Right lobe of liver (tissue), 6 donors: ENCODE data around the gene CCL13. TPM values are rescaled to one million over a fixed set of nuclear protein-coding genes. Genes with fewer than 3 reads are reported as not detected.
A peak's percentile ranks its signal among the peaks of the same experiment; 100 is the strongest.

ENCODE experiments used
- ATAC-seq, 4 donors: fragments of 200-7000 bp; cut with Tn5 transposase; one replicate each; pipeline ENCODE4 v1.9.1; 2020; ENCODE audit warnings: mild to moderate bottlenecking in 4 of 4, moderate library complexity in 4 of 4
- DNase-seq, 3 donors: peaks; one replicate each; pipeline ENCODE4 v3.0.0-alpha.2; 2020
- H3K27ac ChIP-seq, 3 donors: fragments of 200-600 bp; one replicate each; pipeline ENCODE4 v1.8.0; 2022
- H3K27me3 ChIP-seq, 2 donors: fragments of 200-600 bp; one replicate each; pipeline ENCODE4 v1.8.0; 2022
- H3K36me3 ChIP-seq, 4 donors: fragments of 200-600 bp; sonication (generic) in 1 of 4; one replicate each; pipeline versions ENCODE4 v1.5.1 to v1.8.0; 2017 to 2022; ENCODE audit warnings: control low read depth in 1 of 4
- H3K4me1 ChIP-seq, 4 donors: fragments of 200-600 bp; sonication (generic) in 1 of 4; one replicate each; pipeline versions ENCODE4 v1.5.1 to v1.8.0; 2017 to 2022; ENCODE audit warnings: control low read depth in 1 of 4
- H3K4me3 ChIP-seq, 3 donors: fragments of 200-600 bp; one replicate each; pipeline ENCODE4 v1.8.0; 2022
- H3K9me3 ChIP-seq, 4 donors: fragments of 200-600 bp; sonication (generic) in 1 of 4; one replicate each; pipeline versions ENCODE4 v1.5.1 to v1.8.0; 2017 to 2022; ENCODE audit warnings: control low read depth in 1 of 4
- POLR2A ChIP-seq: fragments of 450-650 bp; IDR thresholded peaks from one replicate; pipeline ENCODE4 v1.6.1; 2017; ENCODE audit warnings: antibody characterized with exemption, mild to moderate bottlenecking
- WGBS: methylation state at CpG from one replicate; pipeline ENCODE4 v1.1.6; 2018; ENCODE audit warnings: low coverage, low lambda C conversion rate; ENCODE audit not compliant: insufficient coverage; ENCODE audit errors: missing lambda C conversion rate; 5-methylcytosine and 5-hydroxymethylcytosine counted together
- intact Hi-C, 2 donors: fragments of 100-400 bp; cut with DNase I; formaldehyde crosslinking; loops; one replicate each; pipeline versions ENCODE4 v1.11.2 to v1.14.1; 2022
- total RNA-seq, 6 experiments: library from RNA; depleted of rRNA in 2 of 6; stranded (reverse); fragments of >200 nt in 2 of 6; fragmentation: NEBNext Ultra II Directional in 3 of 6; extraction: Animal tissue kit (Norgen Biotek cat#: 25700) in 3 of 6; gene quantifications; one replicate each; pipeline versions ENCODE4 v1.1.0 to v1.2.4, GENCODE V29; 2016 to 2023
- TF ChIP-seq, protein P1 (sequence below), 4 donors: fragments of 200-600 bp in 3 of 4; fragments of 450-650 bp in 1 of 4; IDR thresholded peaks; one replicate each; pipeline versions ENCODE4 v1.5.1 to v1.8.0; 2016 to 2022; ENCODE audit warnings: antibody characterized with exemption in 4 of 4, mild to moderate bottlenecking in 2 of 4
- donor health status: DM: no; HTN: yes; CAD: no.
- donor health status: DM: no; HTN: no; CAD: no.
- donor health status: DM: no; HTN: no; CAD: no.
- donor health status: DM: no; HTN: yes; CAD: no.
- donor health status: DM: no; HTN: yes; CAD: no.

The CCL13 gene
- total RNA-seq, 6 experiments from 2014 or later: 0.27 TPM; not detected in 5

- no peaks in the 10 kb centered on the region for H3K9me3 ChIP-seq
- no peaks in the 10 kb centered on the region for H3K27me3 ChIP-seq
- WGBS: 75% methylated on average over 3 of the region's 3 CpGs
- DNase-seq: no peak
- no peak for ATAC-seq
- intact Hi-C loops: no loop called here
- H3K4me3 ChIP-seq: no peak overlapping the region
- no peaks in the 10 kb centered on the region for H3K36me3 ChIP-seq
- H3K4me1 ChIP-seq: no peaks in the 10 kb centered on the region
- H3K27ac ChIP-seq: no peak overlapping the region
- TF ChIP-seq, protein P1, sequence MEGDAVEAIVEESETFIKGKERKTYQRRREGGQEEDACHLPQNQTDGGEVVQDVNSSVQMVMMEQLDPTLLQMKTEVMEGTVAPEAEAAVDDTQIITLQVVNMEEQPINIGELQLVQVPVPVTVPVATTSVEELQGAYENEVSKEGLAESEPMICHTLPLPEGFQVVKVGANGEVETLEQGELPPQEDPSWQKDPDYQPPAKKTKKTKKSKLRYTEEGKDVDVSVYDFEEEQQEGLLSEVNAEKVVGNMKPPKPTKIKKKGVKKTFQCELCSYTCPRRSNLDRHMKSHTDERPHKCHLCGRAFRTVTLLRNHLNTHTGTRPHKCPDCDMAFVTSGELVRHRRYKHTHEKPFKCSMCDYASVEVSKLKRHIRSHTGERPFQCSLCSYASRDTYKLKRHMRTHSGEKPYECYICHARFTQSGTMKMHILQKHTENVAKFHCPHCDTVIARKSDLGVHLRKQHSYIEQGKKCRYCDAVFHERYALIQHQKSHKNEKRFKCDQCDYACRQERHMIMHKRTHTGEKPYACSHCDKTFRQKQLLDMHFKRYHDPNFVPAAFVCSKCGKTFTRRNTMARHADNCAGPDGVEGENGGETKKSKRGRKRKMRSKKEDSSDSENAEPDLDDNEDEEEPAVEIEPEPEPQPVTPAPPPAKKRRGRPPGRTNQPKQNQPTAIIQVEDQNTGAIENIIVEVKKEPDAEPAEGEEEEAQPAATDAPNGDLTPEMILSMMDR (IDR thresholded peaks at IDR 0.05): no peak
- no peak for TF ChIP-seq POLR2A
Observed at GRCh38 chr17:34377078-34377823, 21.0 kb downstream of the CCL13 start.

GRCh38 chr17:34378664-34379101 lies 22.4 kb downstream of the CCL13 start:
- Histone ChIP-seq H3K4me3 (no peak overlapping the region), H3K36me3 (no peaks in the 10 kb centered on the region), H3K9me3 (no peaks in the 10 kb centered on the region), H3K27me3 (no peaks in the 10 kb centered on the region), H3K27ac (no peak overlapping the region), H3K4me1 (no peaks in the 10 kb centered on the region)
- WGBS: 6% methylated on average over 6 of the region's 6 CpGs
- TF ChIP-seq, protein P1 (IDR thresholded peaks at IDR 0.05): no peak
- TF ChIP-seq POLR2A: no peak
- intact Hi-C loops: no loop called here
- DNase-seq (no peak), ATAC-seq (peak in 2 of 4 donors; percentile 31 to 56)

GRCh38 chr17:34379868-34380267 lies 23.6 kb downstream of the CCL13 start:
- 65% methylated on average over 5 of the region's 5 CpGs for WGBS
- H3K9me3 ChIP-seq: no peaks in the 10 kb centered on the region
- no peak overlapping the region for H3K27ac ChIP-seq
- no peak for TF ChIP-seq POLR2A
- TF ChIP-seq, protein P1 (IDR thresholded peaks at IDR 0.05): no peak
- no peaks in the 10 kb centered on the region for H3K27me3 ChIP-seq
- no peaks in the 10 kb centered on the region for H3K36me3 ChIP-seq
- no peak for ATAC-seq
- no peaks in the 10 kb centered on the region for H3K4me1 ChIP-seq
- intact Hi-C loops: no loop called here
- no peak for DNase-seq
- no peak overlapping the region for H3K4me3 ChIP-seq

DNA sequence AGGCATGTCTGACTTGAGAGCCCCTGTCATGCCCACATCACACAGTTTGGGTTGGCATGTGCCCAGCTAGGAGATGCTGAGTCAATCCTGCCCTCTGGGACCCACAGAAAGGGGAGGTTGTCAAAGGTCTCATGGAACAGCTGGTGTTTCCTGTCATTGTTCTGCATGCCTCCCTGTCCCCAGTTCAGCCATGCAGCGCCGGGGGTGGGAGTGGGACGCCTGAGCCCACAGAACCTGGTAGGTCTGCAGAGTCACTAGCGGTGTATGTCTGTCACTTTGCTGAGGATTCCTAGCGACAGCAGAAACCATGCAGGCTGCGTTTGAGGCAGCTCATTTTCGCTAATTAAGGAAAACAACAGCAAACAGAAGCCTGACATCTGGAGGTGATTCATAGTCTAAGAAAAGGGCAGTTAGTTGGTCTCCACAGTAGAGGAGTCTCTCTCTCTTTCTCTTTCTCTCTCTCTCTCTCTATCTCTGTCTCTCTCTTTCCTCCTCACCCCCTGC lies 26.4 kb downstream of the CCL13 start:
- H3K9me3 ChIP-seq: no peaks in the 10 kb centered on the region
- WGBS: 60% methylated on average over 4 of the region's 7 CpGs
- no peak overlapping the region for H3K4me3 ChIP-seq
- H3K27ac ChIP-seq: no peak overlapping the region
- TF ChIP-seq, protein P1 (IDR thresholded peaks at IDR 0.05): no peak
- TF ChIP-seq POLR2A: no peak
- H3K4me1 ChIP-seq: no peaks in the 10 kb centered on the region
- ATAC-seq (no peak), DNase-seq (no peak)
- intact Hi-C loops: no loop called here
- H3K36me3 ChIP-seq: no peaks in the 10 kb centered on the region
- H3K27me3 ChIP-seq: no peaks in the 10 kb centered on the region
